ENCODE measurements around the gene CENPX. TPM values are rescaled to one million over a fixed set of nuclear protein-coding genes. Genes with fewer than 3 reads are reported as not detected.

The CENPX gene
- total RNA-seq, 1 experiment from 2014 or later, result 77.9 TPM

DNA sequence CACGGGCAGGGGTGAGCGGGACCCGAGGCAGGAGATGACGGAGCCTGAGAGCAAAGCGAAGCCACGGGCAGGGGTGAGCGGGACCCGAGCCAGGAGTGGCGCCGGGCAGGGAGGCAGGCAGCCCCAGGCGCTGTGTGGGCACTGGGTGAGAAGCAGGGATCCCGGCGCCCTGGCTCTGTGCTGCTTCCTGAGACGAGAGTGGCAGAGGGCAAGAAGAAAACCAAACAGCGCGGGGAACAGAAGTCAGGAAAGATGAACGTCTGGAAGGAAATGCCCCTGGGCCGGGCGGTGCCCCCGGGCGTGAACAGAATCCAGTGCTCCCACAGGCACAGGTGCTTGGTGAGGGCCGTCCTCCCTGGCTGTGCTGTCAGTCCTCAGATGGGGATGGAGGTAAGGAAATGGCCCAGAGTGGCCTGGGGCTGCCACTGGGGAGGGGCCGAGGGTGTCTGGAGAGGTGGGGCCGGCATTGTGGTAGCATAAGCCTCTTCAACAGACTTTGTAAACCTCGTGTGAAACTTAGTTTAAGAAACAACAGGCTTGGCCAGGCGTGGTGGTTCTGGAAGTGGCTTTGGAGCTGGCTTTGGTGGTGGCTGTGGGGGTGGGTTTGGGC, 35.4 kb downstream of the CENPX start:
- no peak overlapping the region; a peak in 1 of 7 replicates for H3K27ac Mint-ChIP-seq
- no peak overlapping the region for H4K8ac ChIP-seq (replicated peaks; ENCODE audit: insufficient read length, low read depth, low read length)
- no peaks in the 10 kb centered on the region for H4K20me1 ChIP-seq (ENCODE audit: control insufficient read depth, insufficient read depth, insufficient read length)
- TF ChIP-seq, protein P1, sequence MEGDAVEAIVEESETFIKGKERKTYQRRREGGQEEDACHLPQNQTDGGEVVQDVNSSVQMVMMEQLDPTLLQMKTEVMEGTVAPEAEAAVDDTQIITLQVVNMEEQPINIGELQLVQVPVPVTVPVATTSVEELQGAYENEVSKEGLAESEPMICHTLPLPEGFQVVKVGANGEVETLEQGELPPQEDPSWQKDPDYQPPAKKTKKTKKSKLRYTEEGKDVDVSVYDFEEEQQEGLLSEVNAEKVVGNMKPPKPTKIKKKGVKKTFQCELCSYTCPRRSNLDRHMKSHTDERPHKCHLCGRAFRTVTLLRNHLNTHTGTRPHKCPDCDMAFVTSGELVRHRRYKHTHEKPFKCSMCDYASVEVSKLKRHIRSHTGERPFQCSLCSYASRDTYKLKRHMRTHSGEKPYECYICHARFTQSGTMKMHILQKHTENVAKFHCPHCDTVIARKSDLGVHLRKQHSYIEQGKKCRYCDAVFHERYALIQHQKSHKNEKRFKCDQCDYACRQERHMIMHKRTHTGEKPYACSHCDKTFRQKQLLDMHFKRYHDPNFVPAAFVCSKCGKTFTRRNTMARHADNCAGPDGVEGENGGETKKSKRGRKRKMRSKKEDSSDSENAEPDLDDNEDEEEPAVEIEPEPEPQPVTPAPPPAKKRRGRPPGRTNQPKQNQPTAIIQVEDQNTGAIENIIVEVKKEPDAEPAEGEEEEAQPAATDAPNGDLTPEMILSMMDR (conservative IDR thresholded peaks at IDR 0.05), result no peak
- no peak overlapping the region for H4K5ac ChIP-seq (ENCODE audit: insufficient read length, low read depth, low read length)
- DNase-seq, result no peak
- no peak overlapping the region for H3K4me3 Mint-ChIP-seq
- H3K36me3 Mint-ChIP-seq (ENCODE audit: insufficient read depth in 1 of 3, low read depth in 3 of 3), result peaks cover 6 to 58% (median 47%) of the 10 kb centered on the region in 3 experiments
- H3K4ac ChIP-seq (ENCODE audit: low read depth, low read length), result no peak overlapping the region
- no peak overlapping the region for H2BK15ac ChIP-seq (ENCODE audit: low read depth, low read length)
- H2BK20ac ChIP-seq (ENCODE audit: low read depth, low read length, poor library complexity, severe bottlenecking), result no peak overlapping the region
- H3K79me2 ChIP-seq (ENCODE audit: insufficient read depth, low read length), result no peaks in the 10 kb centered on the region; the same call in 1 of the 2 replicates
- H3K18ac ChIP-seq (ENCODE audit: insufficient read length, low read depth, low read length), result no peak overlapping the region
- no peak overlapping the region for H2AFZ ChIP-seq (ENCODE audit: low read length)
- no peak overlapping the region for H3K9ac ChIP-seq (ENCODE audit: extremely low read depth, insufficient read length, low read length)
- H3T11ph ChIP-seq (ENCODE audit: low read length), result no peak overlapping the region
- H3K9me3 ChIP-seq (ENCODE audit: control insufficient read depth, low read depth, low read length), result no peaks in the 10 kb centered on the region
- H2AK5ac ChIP-seq (ENCODE audit: insufficient read length, low read length), result no peak overlapping the region
- H3K9me3 Mint-ChIP-seq, result no peaks in the 10 kb centered on the region; a peak in 1 of 5 replicates
- no CpG with 5 or more reads among the region's 26 CpGs for WGBS (ENCODE audit: extremely low coverage, insufficient read length, low lambda C conversion rate)
- no peaks in the 10 kb centered on the region for H3K27me3 ChIP-seq (ENCODE audit: insufficient read depth, low read length)
- no peaks in the 10 kb centered on the region for H3K27me3 Mint-ChIP-seq (ENCODE audit: low read depth)
- no peaks in the 10 kb centered on the region; the same call in 1 of the 2 replicates for H3K4me1 ChIP-seq (ENCODE audit: insufficient read depth, low read length)
- no peak overlapping the region for H3K23ac ChIP-seq (ENCODE audit: insufficient read length, low read depth, low read length)
- no peak overlapping the region for H3K27ac ChIP-seq (ENCODE audit: insufficient read length, low read depth, low read length)
- H3K56ac ChIP-seq (ENCODE audit: insufficient read length, low read depth, low read length), result no peak overlapping the region
- no peak overlapping the region for H2BK5ac ChIP-seq (ENCODE audit: insufficient read length, low read length)
- H3K23me2 ChIP-seq (ENCODE audit: insufficient read length, low read depth, low read length, poor library complexity, severe bottlenecking), result no peaks in the 10 kb centered on the region
- H2BK120ac ChIP-seq (ENCODE audit: low read depth, low read length, poor library complexity, severe bottlenecking), result no peak overlapping the region
- H3K79me1 ChIP-seq (ENCODE audit: insufficient read depth, low read depth, low read length, poor library complexity, severe bottlenecking), result no peaks in the 10 kb centered on the region
- H3K14ac ChIP-seq (ENCODE audit: insufficient read depth, low read length), result no peak overlapping the region
- H3K4me1 Mint-ChIP-seq, result peaks cover 14 to 21% of the 10 kb centered on the region in 2 experiments
- no peak overlapping the region for H2BK12ac ChIP-seq (ENCODE audit: insufficient read length, low read depth, low read length)
- no peak overlapping the region for H3K4me2 ChIP-seq (ENCODE audit: insufficient read depth, insufficient read length, low read length)
- no peak overlapping the region for H4K91ac ChIP-seq (ENCODE audit: insufficient read length, low read depth, low read length)

Data from H9 (cell line).